HL-60/S4 treated with phorbol 12-myristate 13-acetate at 8.2 ng/mL for 4 days and 3 days (cell line): ENCODE measurements around the gene TSTD2.

Experiments used
- in situ Hi-C: fragments of 300-500 bp; cut with MboI; formaldehyde crosslinking; loops from 2 replicates; pipeline ENCODE4 v1.15.0; 2022; ENCODE audit warnings: low sequenced_read_pairs

Gene TSTD2

GRCh38 chr9:97632248-97632984, 752 bp downstream of the TSTD2 start:
- in situ Hi-C loops = no loop called here

GRCh38 chr9:97630591-97630990, 2.6 kb downstream of the TSTD2 start:
- in situ Hi-C loops = no loop called here

- in situ Hi-C loops = no loop called here
These were observed 4.0 kb downstream of the TSTD2 start for GRCh38 chr9:97629156-97629555.

- in situ Hi-C loops = no loop called here
These were observed 4.5 kb downstream of the TSTD2 start for GRCh38 chr9:97628668-97629067.

GRCh38 chr9:97627624-97628023, 5.5 kb downstream of the TSTD2 start:
- in situ Hi-C loops = no loop called here

GRCh38 chr9:97625620-97626019, 7.5 kb downstream of the TSTD2 start:
- in situ Hi-C loops = no loop called here

GRCh38 chr9:97623946-97624345, 9.2 kb downstream of the TSTD2 start:
- in situ Hi-C loops = loop anchor here (25.0 kb wide), 1 partner anchor 762 kb away; the partner anchor contains the start of gene ZNF782

GRCh38 chr9:97622483-97622882, 10.7 kb downstream of the TSTD2 start:
- in situ Hi-C loops = loop anchor here (25.0 kb wide), 1 partner anchor 760 kb away; the partner anchor contains the start of gene ZNF782

GRCh38 chr9:97620063-97620462, 13.1 kb downstream of the TSTD2 start:
- in situ Hi-C loops = loop anchor here (25.0 kb wide), 1 partner anchor 758 kb away; the partner anchor contains the start of gene ZNF782

GRCh38 chr9:97617939-97618416, 15.2 kb downstream of the TSTD2 start:
- in situ Hi-C loops = loop anchor here (25.0 kb wide), 1 partner anchor 756 kb away; the partner anchor contains the start of gene ZNF782

- in situ Hi-C loops = loop anchor here (25.0 kb wide), 1 partner anchor 753 kb away; the partner anchor contains the start of gene ZNF782
These were observed 17.6 kb downstream of the TSTD2 start for GRCh38 chr9:97615439-97616072.

GRCh38 chr9:97604901-97605645, 28.1 kb downstream of the TSTD2 start:
- in situ Hi-C loops = loop anchor here (10.0 to 25.0 kb wide), 2 partner anchors 220 to 743 kb away; partner anchors contain the start of gene ZNF782

- in situ Hi-C loops = loop anchor here (10.0 to 25.0 kb wide), 2 partner anchors 218 to 740 kb away; partner anchors contain the start of gene ZNF782
These were observed 30.7 kb downstream of the TSTD2 start for GRCh38 chr9:97602430-97602829.

- in situ Hi-C loops = loop anchor here (10.0 to 25.0 kb wide), 2 partner anchors 217 to 739 kb away; partner anchors contain the start of gene ZNF782
These were observed 31.8 kb downstream of the TSTD2 start for GRCh38 chr9:97601228-97601898.

- in situ Hi-C loops = loop anchor here (10.0 to 25.0 kb wide), 2 partner anchors 216 to 738 kb away; partner anchors contain the start of gene ZNF782
These were observed 32.5 kb downstream of the TSTD2 start for GRCh38 chr9:97600531-97601227.

GRCh38 chr9:97599314-97599846, 33.8 kb downstream of the TSTD2 start:
- in situ Hi-C loops = no loop called here

- in situ Hi-C loops = no loop called here
These were observed 34.5 kb downstream of the TSTD2 start for GRCh38 chr9:97598461-97599288.

- in situ Hi-C loops = no loop called here
These were observed 36.3 kb downstream of the TSTD2 start for GRCh38 chr9:97596906-97597305.
